GM19468 (cell line): Measurements from ENCODE around the gene MVB12B.
"Not testable (repeated sequence)": the region's sequence is repeated elsewhere in the genome, so short reads cannot be mapped to it uniquely, and the experiment has no call there.

Source experiments
- ATAC-seq: cut with Tn5 transposase; IDR thresholded peaks from one replicate; pipeline ENCODE4 v1.9.1; 2021; ENCODE audit warnings: mild to moderate bottlenecking, moderate library complexity, moderate number of reproducible peaks; ENCODE audit not compliant: unreplicated experiment; ENCODE audit errors: extremely low read depth

MVB12B gene

DNA sequence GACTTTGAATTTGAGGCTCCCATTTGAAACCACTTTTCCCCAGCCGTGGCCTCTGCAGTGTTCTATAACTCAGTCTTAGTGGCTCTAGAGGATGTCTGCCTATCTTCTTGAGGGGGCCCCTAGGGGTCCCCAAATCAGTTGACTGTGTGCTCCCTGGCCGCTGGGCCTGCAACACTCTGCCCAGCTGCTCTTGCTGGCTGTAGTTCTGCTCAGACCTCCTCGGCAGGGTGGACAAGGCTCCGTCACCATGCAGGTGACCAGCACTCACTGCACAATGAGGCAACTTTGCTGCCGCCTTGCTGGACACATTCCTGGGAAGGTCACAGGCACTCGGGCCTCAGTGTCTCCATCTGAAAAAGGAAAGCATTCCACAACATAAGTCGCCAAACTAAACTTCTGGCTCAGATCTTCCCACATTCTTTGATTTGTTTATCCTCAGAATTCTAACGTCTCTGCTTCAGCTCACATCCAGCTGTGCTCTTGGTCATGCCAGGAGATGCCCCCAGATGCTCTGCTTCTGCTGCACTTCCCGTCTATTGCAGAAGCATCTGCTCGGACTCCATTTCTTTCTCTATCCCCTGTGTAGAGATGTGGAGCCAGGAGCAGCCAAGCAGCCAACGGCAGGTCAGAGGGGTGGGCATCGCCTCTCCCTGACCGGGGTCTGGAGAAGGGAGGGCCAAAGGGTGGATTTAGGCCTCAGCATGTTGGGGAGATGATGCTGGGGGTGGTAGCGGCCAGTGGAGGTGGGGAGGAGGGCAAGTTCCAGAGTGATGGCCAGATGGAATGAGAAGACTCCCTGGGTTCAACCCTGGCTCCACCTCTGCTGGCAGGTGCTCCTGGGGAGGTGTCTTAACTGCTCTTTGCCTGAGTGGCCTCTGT is 133.6 kb downstream of the MVB12B start:
- no peak for ATAC-seq

- ATAC-seq: no peak
Observed at GRCh38 chr9:126461029-126461428, 134.4 kb downstream of the MVB12B start.

DNA sequence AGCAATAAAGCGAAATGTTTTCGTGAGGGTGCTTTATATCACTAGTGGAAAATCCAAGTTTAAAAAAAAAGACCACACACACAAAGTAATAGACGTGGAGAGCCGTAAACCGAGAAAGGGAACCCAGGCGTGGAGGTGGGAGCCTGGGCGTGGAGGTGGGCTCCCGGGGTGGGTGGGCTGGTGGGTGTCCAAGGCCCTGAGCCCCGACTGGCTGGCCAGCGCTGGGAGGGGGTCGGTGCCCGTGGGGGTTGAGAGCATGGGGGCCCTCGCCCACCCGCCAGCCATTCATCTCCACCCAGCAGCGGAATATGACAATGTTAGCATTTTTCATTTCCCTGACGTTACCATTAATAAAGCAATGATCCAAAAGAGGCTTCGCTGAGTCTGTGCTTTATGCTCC is 135.0 kb downstream of the MVB12B start:
- no peak for ATAC-seq

- ATAC-seq: no peak
Observed at GRCh38 chr9:126462617-126463016, 136.0 kb downstream of the MVB12B start.

DNA sequence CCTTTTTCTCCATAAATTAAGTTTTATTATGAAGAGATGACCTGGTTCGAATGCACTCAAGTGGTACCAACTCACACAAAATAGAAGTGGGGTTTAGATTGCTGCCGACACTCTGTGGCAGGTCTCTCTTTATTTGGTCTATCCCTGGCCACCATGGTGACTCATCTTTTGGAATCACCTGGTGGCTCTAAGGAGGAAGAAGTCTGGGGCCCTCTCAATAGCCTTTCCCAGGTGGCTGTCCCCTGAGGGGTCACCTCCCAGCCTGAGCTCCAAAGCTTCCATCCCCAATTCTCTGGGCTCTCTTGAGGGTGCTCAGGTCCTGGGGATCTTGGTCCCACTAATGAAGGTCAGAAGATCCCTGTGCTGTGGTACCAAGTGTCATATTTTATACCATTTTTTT is 136.8 kb downstream of the MVB12B start:
- no peak for ATAC-seq

DNA sequence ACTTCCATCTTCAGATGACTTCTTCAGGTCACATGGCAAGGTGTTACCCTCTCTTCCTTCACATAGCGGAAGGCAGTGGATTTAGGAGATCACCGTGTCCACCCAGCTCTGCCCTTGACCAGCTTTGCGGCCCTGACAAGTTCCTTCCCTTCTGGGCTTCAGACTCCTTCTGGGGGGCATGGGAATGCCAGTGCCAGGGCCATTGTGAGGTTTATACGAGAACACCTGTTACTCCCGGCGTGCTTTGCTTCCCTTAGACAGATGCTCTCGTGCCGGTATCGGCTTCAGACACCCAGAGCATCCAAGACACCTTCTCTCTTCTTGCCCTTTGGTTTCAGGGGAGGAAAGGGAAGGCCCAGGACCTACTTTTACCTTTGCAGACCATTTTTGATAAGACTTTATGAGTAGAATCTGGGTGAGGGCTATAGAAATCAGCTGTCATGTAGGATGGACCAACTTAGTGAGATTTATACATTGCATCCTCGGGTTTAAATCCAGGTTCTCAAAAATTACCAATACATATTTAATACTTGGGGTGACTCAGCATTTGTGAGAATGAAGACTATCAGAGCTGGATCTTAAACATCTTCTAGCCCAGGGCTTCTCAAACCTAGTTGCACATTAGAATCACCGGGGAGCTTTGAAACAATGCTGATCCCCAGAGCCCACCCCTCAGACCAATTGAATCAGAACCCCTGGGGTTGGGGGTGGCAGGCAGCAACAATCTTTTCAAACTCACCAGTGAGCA is 138.2 kb downstream of the MVB12B start:
- no peak for ATAC-seq

- ATAC-seq: no peak
Observed at GRCh38 chr9:126465977-126466376, 139.3 kb downstream of the MVB12B start.

GRCh38 chr9:126468141-126468825 is 141.7 kb downstream of the MVB12B start:
- no peak for ATAC-seq

- ATAC-seq: no peak
Observed at GRCh38 chr9:126470241-126470993, 143.8 kb downstream of the MVB12B start.

GRCh38 chr9:126471084-126471624 is 144.5 kb downstream of the MVB12B start:
- peak; percentile 26 for ATAC-seq

DNA sequence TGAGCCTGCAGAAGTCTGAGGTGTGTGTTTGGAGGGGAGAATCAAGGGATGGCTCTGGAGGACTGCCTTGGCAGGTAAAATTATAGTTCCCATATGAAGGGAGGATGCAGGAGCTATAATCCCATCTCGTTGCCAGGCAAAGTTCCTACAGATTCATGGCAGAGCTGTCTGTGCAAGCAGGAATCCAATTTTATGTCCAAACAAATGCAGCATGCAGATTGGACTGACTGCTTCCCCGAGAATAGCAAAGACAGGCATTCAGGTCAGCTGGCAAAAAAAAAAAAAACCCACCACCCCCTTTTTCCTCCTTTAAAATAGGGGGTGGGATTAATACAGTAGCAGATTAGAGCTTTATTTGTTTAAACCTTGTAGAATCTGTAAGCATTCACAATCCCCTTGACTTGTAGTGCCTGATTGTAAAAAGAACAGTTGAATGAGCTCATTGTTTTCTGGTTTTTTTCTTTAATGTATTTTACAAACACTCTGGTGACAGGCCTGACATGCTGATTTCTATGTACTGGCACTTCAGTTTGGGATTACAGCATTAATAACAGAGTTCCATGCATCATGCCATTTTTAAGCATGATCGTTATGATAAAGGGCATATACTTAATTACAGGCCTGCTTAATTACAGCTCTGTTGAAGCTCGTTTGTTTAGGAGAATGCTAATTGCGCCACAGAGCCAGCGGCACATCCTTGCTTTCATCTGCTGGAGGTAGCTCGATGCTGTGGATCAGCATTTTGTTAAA is 145.7 kb downstream of the MVB12B start:
- no peak for ATAC-seq

GRCh38 chr9:126472948-126473298 is 146.3 kb downstream of the MVB12B start:
- ATAC-seq: no peak

DNA sequence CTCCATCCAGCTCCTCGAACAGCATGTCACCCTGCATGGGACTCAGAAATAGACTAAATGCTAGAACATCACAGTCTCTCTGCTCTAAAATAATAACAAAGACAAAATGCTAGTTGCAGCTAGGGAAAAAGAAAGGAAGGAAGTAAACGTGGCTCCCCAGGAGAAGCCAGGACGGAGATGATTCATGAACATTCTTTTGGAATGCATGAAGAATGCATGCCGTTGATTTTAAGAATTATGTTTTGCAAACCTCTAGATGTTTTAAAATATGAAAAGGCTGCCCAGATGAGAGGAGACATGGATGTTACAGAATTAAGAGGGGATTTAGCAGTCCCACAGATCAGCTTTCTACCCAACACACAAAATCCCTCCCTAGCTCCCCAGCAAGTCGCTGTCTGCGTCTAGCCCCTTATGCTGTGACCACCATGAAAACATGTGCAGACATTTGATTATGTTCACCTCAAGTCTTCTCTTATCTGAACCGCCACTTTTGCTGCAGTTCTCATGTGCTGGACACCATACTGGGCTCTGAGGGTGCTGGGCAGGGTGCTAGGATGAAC is 147.7 kb downstream of the MVB12B start:
- ATAC-seq: no peak

DNA sequence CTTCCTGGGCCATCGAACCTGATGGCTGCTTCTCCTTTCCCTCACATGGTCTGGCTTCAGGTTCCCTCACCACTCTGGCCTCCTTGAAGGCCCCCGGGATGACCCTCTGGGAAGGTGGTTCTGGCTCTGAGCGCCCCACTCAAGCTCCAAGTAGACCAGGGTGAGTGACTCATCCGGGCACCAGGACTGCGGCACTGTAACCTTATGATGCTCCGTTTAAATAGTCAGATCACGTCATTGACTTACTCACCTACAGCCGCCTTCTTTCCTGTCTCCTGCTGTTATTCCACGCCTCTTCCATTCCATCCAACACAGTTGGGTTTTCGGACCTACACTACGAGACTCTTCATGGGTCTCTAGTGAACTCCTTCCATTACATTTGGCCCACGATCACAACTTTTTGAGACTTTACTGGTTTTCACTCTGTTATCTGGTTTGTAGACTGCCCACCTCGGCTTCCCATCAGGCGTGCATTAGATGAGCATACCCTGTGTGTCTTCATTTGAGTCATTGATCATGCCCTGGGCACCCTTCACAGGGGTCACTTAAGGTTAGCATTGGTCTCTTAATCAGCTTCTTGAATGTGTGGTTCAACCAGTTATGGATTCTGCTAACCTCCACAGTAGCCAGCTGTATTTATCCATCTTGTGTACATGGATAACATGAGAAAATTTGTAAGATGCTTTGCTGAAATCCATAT is 148.3 kb downstream of the MVB12B start:
- ATAC-seq: no peak

- no peak for ATAC-seq
Observed at GRCh38 chr9:126475933-126476555, 149.4 kb downstream of the MVB12B start.

DNA sequence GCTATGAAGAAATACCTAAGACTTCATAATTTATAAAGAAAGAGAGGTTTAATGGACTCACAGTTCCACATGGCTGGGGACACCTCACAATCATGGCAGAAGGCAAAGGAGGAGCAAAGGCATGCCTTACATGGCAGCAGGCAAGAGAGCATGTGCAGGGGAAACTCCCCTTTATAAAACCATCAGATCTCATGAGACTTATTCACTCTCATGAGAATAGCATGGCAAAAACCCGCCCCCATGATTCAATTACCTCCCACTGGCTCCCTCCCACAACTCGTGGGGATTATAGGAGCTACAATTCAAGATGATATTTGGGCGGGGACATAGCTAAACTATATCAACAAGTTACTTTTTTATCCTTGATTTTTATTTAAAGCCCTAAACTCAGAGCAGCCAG is 150.8 kb downstream of the MVB12B start:
- not testable (repeated sequence) for ATAC-seq

DNA sequence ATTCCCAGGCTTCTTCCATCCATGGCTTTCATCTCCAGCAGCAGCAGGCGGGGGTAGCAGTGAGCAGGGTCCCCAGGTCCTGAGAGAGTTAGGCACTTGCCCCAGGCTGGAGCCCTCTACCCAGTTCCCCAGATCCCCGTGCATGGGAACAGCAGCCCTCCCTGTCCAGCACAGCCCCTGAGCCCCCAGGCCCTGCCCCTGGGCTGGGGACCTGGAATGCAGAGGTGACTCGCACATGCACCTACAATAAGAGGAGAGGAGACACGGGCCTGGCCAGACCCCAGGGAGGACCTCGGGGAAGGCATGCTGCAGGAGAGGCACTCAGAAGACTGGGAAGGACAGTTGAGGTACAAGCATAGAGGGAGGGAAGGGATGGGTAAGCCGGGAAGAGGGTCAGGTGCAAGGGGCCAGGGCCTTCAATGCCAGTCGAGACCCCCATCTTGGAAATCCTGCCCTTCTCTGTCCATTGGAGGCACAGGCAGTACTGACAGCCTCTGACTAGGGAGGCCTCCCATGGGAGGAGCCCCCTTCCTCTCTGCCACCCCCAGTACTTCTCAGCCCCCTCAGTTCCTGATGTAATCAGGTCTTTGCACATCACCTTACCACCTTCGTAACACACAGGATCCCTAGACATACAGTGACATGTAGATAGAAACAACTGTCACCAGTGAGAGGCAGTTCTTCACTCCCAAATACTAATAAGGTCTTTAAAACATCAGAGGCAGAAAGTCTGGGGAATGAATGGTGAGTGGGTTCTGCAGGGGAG is 151.8 kb downstream of the MVB12B start:
- no peak for ATAC-seq
